WTC11 (cell line): ENCODE results near the gene MTMR10. TPM values are rescaled to one million over a fixed set of nuclear protein-coding genes. Genes with fewer than 3 reads are reported as not detected.

Experiments used
- ATAC-seq: fragments of 200-7000 bp; cut with Tn5 transposase; 2 replicates; pipeline ENCODE4 v1.10.0; 2021; ENCODE audit warnings: mild to moderate bottlenecking, moderate library complexity
- CTCF ChIA-PET: fragments of 300-600 bp; sonication (Branson Sonifier 250); formaldehyde crosslinking; loops from one replicate; lab custom pipeline; 2021; ENCODE audit warnings: antibody characterized with exemption; lab: Charles Lee
- POLR2A ChIA-PET: fragments of 350-600 bp; sonication (Branson Sonifier 250); formaldehyde crosslinking; loops from one replicate; lab custom pipeline; 2021; ENCODE audit warnings: antibody characterized with exemption; lab: Charles Lee
- DNase-seq: peaks from one replicate; pipeline ENCODE4 v3.0.0; 2021; ENCODE audit warnings: low spot score
- H3K27ac Mint-ChIP-seq: 2 replicates; pipeline ENCODE4 v1.8.0; 2021; ENCODE audit warnings: mixed read lengths
- H3K27me3 Mint-ChIP-seq: 2 replicates; pipeline ENCODE4 v1.8.0; 2021; ENCODE audit warnings: low read depth, mild to moderate bottlenecking, moderate library complexity, mixed read lengths
- H3K36me3 Mint-ChIP-seq: 2 replicates; pipeline ENCODE4 v1.8.0; 2021; ENCODE audit warnings: mixed read lengths
- H3K4me1 Mint-ChIP-seq: 2 replicates; pipeline ENCODE4 v1.8.0; 2022; ENCODE audit warnings: mixed read lengths
- H3K4me3 Mint-ChIP-seq: 2 replicates; pipeline ENCODE4 v1.8.0; 2021; ENCODE audit warnings: mild to moderate bottlenecking, moderate library complexity, mixed read lengths
- H3K9me3 Mint-ChIP-seq: 2 replicates; pipeline ENCODE4 v1.8.0; 2021; ENCODE audit warnings: mixed read lengths
- ATF6 ChIP-seq: sonication (generic); formaldehyde crosslinking; IDR thresholded peaks from 2 replicates; pipeline ENCODE4 v1.8.1; 2023; ENCODE audit warnings: mild to moderate bottlenecking, missing genetic modification reagents
- E2F1 ChIP-seq: sonication (generic); formaldehyde crosslinking; IDR thresholded peaks from 2 replicates; pipeline ENCODE4 v1.8.0; 2022; ENCODE audit warnings: mild to moderate bottlenecking, missing genetic modification reagents
- GRHL2 ChIP-seq: fragments of 250-450 bp; sonication (Bioruptor Pico); IDR thresholded peaks from 2 replicates; pipeline ENCODE4 v1.8.0; 2022; ENCODE audit warnings: mild to moderate bottlenecking, moderate library complexity; ENCODE audit not compliant: insufficient replicate concordance, severe bottlenecking
- HMGA2 ChIP-seq: fragments of 250-450 bp; sonication (Bioruptor Pico); IDR thresholded peaks from 2 replicates; pipeline ENCODE4 v1.4.0; 2021; ENCODE audit warnings: mild to moderate bottlenecking, moderate library complexity
- IRF1 ChIP-seq: sonication (generic); formaldehyde crosslinking; IDR thresholded peaks from 2 replicates; pipeline ENCODE4 v1.8.0; 2023; ENCODE audit warnings: missing genetic modification reagents
- NFATC4 ChIP-seq: fragments of 250-450 bp; sonication (Bioruptor Pico); IDR thresholded peaks from 2 replicates; pipeline ENCODE4 v1.9.0; 2021; ENCODE audit warnings: mild to moderate bottlenecking
- PRDM15 ChIP-seq: sonication (generic); formaldehyde crosslinking; IDR thresholded peaks from 2 replicates; pipeline ENCODE4 v1.8.0; 2022; ENCODE audit warnings: missing genetic modification reagents
- TEAD1 ChIP-seq: sonication (generic); formaldehyde crosslinking; IDR thresholded peaks from 2 replicates; pipeline ENCODE4 v1.8.0; 2022; ENCODE audit warnings: mild to moderate bottlenecking, missing genetic modification reagents
- TEAD4 ChIP-seq: sonication (generic); formaldehyde crosslinking; IDR thresholded peaks from 2 replicates; pipeline ENCODE4 v1.8.0; 2022; ENCODE audit warnings: mild to moderate bottlenecking, missing genetic modification reagents
- ZNF423 ChIP-seq: fragments of 250-450 bp; sonication (Bioruptor Pico); IDR thresholded peaks from 2 replicates; pipeline ENCODE4 v2.1.2; 2022; ENCODE audit warnings: mild to moderate bottlenecking, moderate library complexity
- total RNA-seq: library from RNA; stranded (reverse); gene quantifications from 3 replicates; pipeline ENCODE4 v1.2.3, GENCODE V29; 2021

MTMR10 gene
- total RNA-seq, 1 experiment from 2014 or later: 15.9 TPM

DNA sequence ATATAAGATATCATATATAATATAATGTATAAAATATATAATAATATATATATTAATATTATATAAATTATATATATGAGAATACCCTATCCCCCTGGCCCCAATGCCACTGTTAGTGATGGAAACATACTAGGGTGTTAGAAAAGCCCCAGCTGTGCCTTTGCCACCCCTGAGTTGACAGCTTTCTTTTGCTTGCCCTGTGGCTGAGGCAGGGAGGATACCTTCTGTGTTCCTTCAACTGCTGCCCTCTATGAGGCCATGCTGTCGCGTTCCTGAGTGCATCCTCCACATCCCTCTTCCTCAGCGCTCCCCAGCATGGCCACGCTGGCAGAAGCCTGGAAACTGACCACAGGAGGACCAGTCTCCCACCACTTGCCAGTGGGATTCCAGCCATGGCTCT is 61.4 kb downstream of the MTMR10 start:
- Mint-ChIP-seq H3K27me3 (no peaks in the 10 kb centered on the region), H3K4me3 (no peak overlapping the region), H3K4me1 (peaks cover 6% of the 10 kb centered on the region), H3K27ac (no peak overlapping the region), H3K9me3 (no peaks in the 10 kb centered on the region), H3K36me3 (peaks cover 50% of the 10 kb centered on the region)
- peak; percentile 69; the same call in 1 of the 2 replicates for TF ChIP-seq HMGA2 (CRISPR knock-in tag)
- no peak for TF ChIP-seq TEAD4 (CRISPR knock-in tag)
- ATAC-seq: no peak
- DNase-seq: no peak
- POLR2A ChIA-PET: no interaction called here
- CTCF ChIA-PET: interaction anchor here (1.3 kb wide), 1 partner anchor 199 kb away, joined by 4 read pairs; no protein-coding TSS in a partner anchor

GRCh38 chr15:30929064-30929669 is 62.3 kb downstream of the MTMR10 start:
- Mint-ChIP-seq H3K27me3 (no peaks in the 10 kb centered on the region), H3K4me3 (no peak overlapping the region), H3K4me1 (peaks cover 6% of the 10 kb centered on the region), H3K36me3 (peaks cover 57% of the 10 kb centered on the region), H3K27ac (no peak overlapping the region), H3K9me3 (no peaks in the 10 kb centered on the region)
- no peak for ATAC-seq
- TF ChIP-seq HMGA2 (CRISPR knock-in tag): peak; percentile 66; the same call in 1 of the 2 replicates
- TF ChIP-seq ATF6: no peak
- TF ChIP-seq TEAD1 (CRISPR knock-in tag): no peak
- no peak for TF ChIP-seq NFATC4 (CRISPR knock-in tag)
- ChIA-PET CTCF (interaction anchor here (1.0 to 1.4 kb wide), 2 partner anchors 70 to 200 kb away, joined by 3 to 4 read pairs; no protein-coding TSS in a partner anchor), POLR2A (no interaction called here)
- DNase-seq: no peak

GRCh38 chr15:30928076-30928475 is 63.4 kb downstream of the MTMR10 start:
- peaks cover 13% of the 10 kb centered on the region for H3K4me1 Mint-ChIP-seq
- peaks cover 61% of the 10 kb centered on the region for H3K36me3 Mint-ChIP-seq
- H3K4me3 Mint-ChIP-seq: no peak overlapping the region
- H3K27ac Mint-ChIP-seq: no peak overlapping the region
- DNase-seq: no peak
- POLR2A ChIA-PET: no interaction called here
- TF ChIP-seq E2F1 (CRISPR knock-in tag) (no peak), PRDM15 (CRISPR knock-in tag) (no peak)
- CTCF ChIA-PET: interaction anchor here (1.4 kb wide), 1 partner anchor 201 kb away, joined by 4 read pairs; no protein-coding TSS in a partner anchor
- H3K27me3 Mint-ChIP-seq: no peaks in the 10 kb centered on the region
- ATAC-seq: no peak
- no peaks in the 10 kb centered on the region for H3K9me3 Mint-ChIP-seq

- ChIA-PET CTCF (no interaction called here), POLR2A (no interaction called here)
- no peak for TF ChIP-seq IRF1
- no peak for TF ChIP-seq GRHL2 (CRISPR knock-in tag)
- no peak for TF ChIP-seq ZNF423
Measured at GRCh38 chr15:30927148-30927761, 64.2 kb downstream of the MTMR10 start.

More at GRCh38 chr15:30927148-30927761, 64.2 kb downstream of the MTMR10 start:
- Mint-ChIP-seq H3K9me3 (no peaks in the 10 kb centered on the region), H3K4me1 (peaks cover 19% of the 10 kb centered on the region), H3K27ac (peak overlapping the region; percentile 57; the same call in 1 of the 2 replicates), H3K36me3 (peaks cover 62% of the 10 kb centered on the region), H3K27me3 (no peaks in the 10 kb centered on the region), H3K4me3 (no peak overlapping the region)
- no peak for ATAC-seq
- DNase-seq: no peak
